Measurements from ENCODE around the gene UNC5B. TPM values are rescaled to one million over a fixed set of nuclear protein-coding genes. Genes with fewer than 3 reads are reported as not detected.

Gene UNC5B
- total RNA-seq, 1 donor, result 135 TPM

GRCh38 chr10:71351628-71352319 is 139.4 kb downstream of the UNC5B start:
- Histone ChIP-seq H3K9me3 (ENCODE audit: low read depth, low read length) (no peaks in the 10 kb centered on the region), H3K4me1 (ENCODE audit: insufficient read depth, low read length) (peaks cover 6% of the 10 kb centered on the region), H3K36me3 (ENCODE audit: insufficient read depth, low read length) (no peaks in the 10 kb centered on the region), H3K27ac (ENCODE audit: low read depth, low read length) (no peak overlapping the region), H3K27me3 (ENCODE audit: insufficient read depth, low read length) (no peaks in the 10 kb centered on the region), H3K4me3 (ENCODE audit: insufficient read depth, low read length) (no peak overlapping the region), H4K20me1 (ENCODE audit: insufficient read depth, low read length) (no peaks in the 10 kb centered on the region), H2AFZ (ENCODE audit: low read length) (no peak overlapping the region), H3K79me2 (ENCODE audit: insufficient read depth, low read length) (no peaks in the 10 kb centered on the region), H3K4me2 (ENCODE audit: insufficient read depth, low read length) (no peak overlapping the region)
- no peak for TF ChIP-seq CTCF (IDR thresholded peaks at IDR 0.05; ENCODE audit: extremely low read depth, low read depth, low read length)
- DNase-seq (ENCODE audit: insufficient read length, low spot score, missing footprints), result no peak

Other genes with a start within 250 kb of the UNC5B start
- gene SLC29A3, start 106.7 kb downstream of the UNC5B start, total RNA-seq, result 2.5 and 3.8 TPM in 2 replicates
- gene CDH23, start 184.3 kb downstream of the UNC5B start, total RNA-seq, result under 0.01 and 0.36 TPM in 2 replicates